Endothelial cell of umbilical vein (primary cell): ENCODE measurements around the gene EFHD1.

Experiments
- CTCF ChIP-seq, 2 donors: IDR thresholded peaks; 1 replicate in 1 of 2; 2 replicates in 1 of 2; pipeline ENCODE4 v1.5.1; 2011; ENCODE audit warnings: low read length in 2 of 2, mild to moderate bottlenecking in 2 of 2, moderate library complexity in 2 of 2, control low read depth in 1 of 2, inconsistent platforms in 1 of 2, low read depth in 1 of 2; ENCODE audit not compliant: insufficient read depth in 1 of 2; ENCODE audit errors: extremely low read depth in 1 of 2
- EZH2 ChIP-seq: IDR thresholded peaks from 2 replicates; pipeline ENCODE4 v1.6.1; 2012; ENCODE audit warnings: borderline replicate concordance, low read depth, mild to moderate bottlenecking, moderate library complexity, low read length, inconsistent platforms; ENCODE audit not compliant: severe bottlenecking
- MAX ChIP-seq: IDR thresholded peaks from 2 replicates; pipeline ENCODE4 v1.6.1; 2011; ENCODE audit not compliant: insufficient read depth, insufficient read length
- POLR2A ChIP-seq: IDR thresholded peaks from 2 replicates; pipeline ENCODE4 v1.6.1; 2012; ENCODE audit warnings: low read depth, mild to moderate bottlenecking, control low read depth, low read length
- POLR2AphosphoS5 ChIP-seq: IDR thresholded peaks from 2 replicates; pipeline ENCODE4 v1.6.1; 2012; ENCODE audit warnings: low read depth, mild to moderate bottlenecking, control low read depth, low read length, moderate library complexity; ENCODE audit not compliant: insufficient read depth

- no peak for TF ChIP-seq EZH2
- no peak for TF ChIP-seq POLR2AphosphoS5
- TF ChIP-seq MAX, result no peak
- TF ChIP-seq CTCF (IDR thresholded peaks at IDR 0.05; ENCODE audit: extremely low read depth in 1 of 2, insufficient read depth in 1 of 2, low read depth in 1 of 2, low read length in 2 of 2), result no peak
- no peak for TF ChIP-seq POLR2A
Measured at GRCh38 chr2:232607011-232607410, 26.4 kb upstream of the EFHD1 start.
